Neutrophil (primary cell): ENCODE measurements around the gene DDRGK1.

ENCODE experiments used
- H3K27ac ChIP-seq: fragments of 200-600 bp; sonication (generic); 2 replicates; pipeline ENCODE4 v1.5.1; 2016; ENCODE audit warnings: mild to moderate bottlenecking, moderate library complexity
- H3K27me3 ChIP-seq: fragments of 200-600 bp; sonication (generic); 2 replicates; pipeline ENCODE4 v1.6.0; 2016; ENCODE audit warnings: mild to moderate bottlenecking
- H3K36me3 ChIP-seq: fragments of 200-600 bp; sonication (generic); 2 replicates; pipeline ENCODE4 v1.5.1; 2017
- H3K4me1 ChIP-seq, 2 experiments: fragments of 200-600 bp in 1 of 2; sonication (generic) in 1 of 2; 1 replicate in 1 of 2; 2 replicates in 1 of 2; pipeline versions ENCODE4 v1.5.1 to v1.6.1; 2013 to 2016; ENCODE audit warnings: low read depth in 1 of 2, low read length in 1 of 2, mild to moderate bottlenecking in 1 of 2, moderate library complexity in 1 of 2; ENCODE audit not compliant: control insufficient read depth in 1 of 2, insufficient read depth in 1 of 2
- H3K4me3 ChIP-seq, 2 experiments: fragments of 200-600 bp in 1 of 2; sonication (generic) in 1 of 2; 1 replicate in 1 of 2; 2 replicates in 1 of 2; pipeline ENCODE4 v1.5.1; 2013 to 2016; ENCODE audit warnings: low read depth in 1 of 2, low read length in 1 of 2, mild to moderate bottlenecking in 1 of 2, moderate library complexity in 1 of 2
- H3K9me3 ChIP-seq: fragments of 200-600 bp; sonication (generic); 2 replicates; pipeline ENCODE4 v1.5.1; 2016
- CTCF ChIP-seq: fragments of 200-600 bp; sonication (generic); IDR thresholded peaks from 2 replicates; pipeline ENCODE4 v1.5.1; 2016; ENCODE audit warnings: antibody characterized with exemption

DDRGK1 gene

GRCh38 chr20:3204124-3204794 lies at the start of gene DDRGK1:
Gene DDRGK1 (minus strand): TSS chr20:3204682. CDS start chr20:3204627, 55 bp downstream.
- H3K9me3 ChIP-seq: no peaks in the 10 kb centered on the region
- no peak for TF ChIP-seq CTCF
- H3K4me1 ChIP-seq: peaks cover 12 to 14% of the 10 kb centered on the region in 2 experiments
- H3K36me3 ChIP-seq: peaks cover 21% of the 10 kb centered on the region
- peak within 1 kb of the TSS; percentile 80 for H3K27ac ChIP-seq
- no peaks in the 10 kb centered on the region for H3K27me3 ChIP-seq
- peak within 1 kb of the TSS; percentile 78 to 93 for H3K4me3 ChIP-seq

GRCh38 chr20:3251806-3252205 lies 47.3 kb upstream of the DDRGK1 start:
- TF ChIP-seq CTCF: no peak
- no peaks in the 10 kb centered on the region for H3K4me1 ChIP-seq
- peaks cover 26% of the 10 kb centered on the region for H3K36me3 ChIP-seq

GRCh38 chr20:3250091-3250504 lies 45.6 kb upstream of the DDRGK1 start:
- Histone ChIP-seq H3K9me3 (no peaks in the 10 kb centered on the region), H3K27ac (no peak overlapping the region), H3K4me3 (no peak overlapping the region), H3K36me3 (peaks cover 15% of the 10 kb centered on the region), H3K27me3 (peaks cover 56% of the 10 kb centered on the region), H3K4me1 (no peaks in the 10 kb centered on the region)
- no peak for TF ChIP-seq CTCF

More at GRCh38 chr20:3251806-3252205, 47.3 kb upstream of the DDRGK1 start:
- Histone ChIP-seq H3K9me3 (no peaks in the 10 kb centered on the region), H3K27ac (no peak overlapping the region), H3K27me3 (peaks cover 39% of the 10 kb centered on the region), H3K4me3 (no peak overlapping the region)

GRCh38 chr20:3248993-3249347 lies 44.5 kb upstream of the DDRGK1 start:
- H3K36me3 ChIP-seq: peaks cover 5% of the 10 kb centered on the region
- no peak overlapping the region for H3K27ac ChIP-seq
- no peaks in the 10 kb centered on the region for H3K9me3 ChIP-seq
- peaks cover 68% of the 10 kb centered on the region for H3K27me3 ChIP-seq
- TF ChIP-seq CTCF: no peak
- H3K4me3 ChIP-seq: no peak overlapping the region
- no peaks in the 10 kb centered on the region for H3K4me1 ChIP-seq

GRCh38 chr20:3248167-3248992 lies 43.9 kb upstream of the DDRGK1 start:
- TF ChIP-seq CTCF: no peak
- Histone ChIP-seq H3K36me3 (peaks cover 5% of the 10 kb centered on the region), H3K4me1 (no peaks in the 10 kb centered on the region), H3K9me3 (no peaks in the 10 kb centered on the region), H3K4me3 (no peak overlapping the region), H3K27ac (no peak overlapping the region), H3K27me3 (peaks cover 73% of the 10 kb centered on the region)
